IPS-18a (cell line): ENCODE measurements around the gene MYO7B.

Experiments used
- H3K27ac ChIP-seq: one replicate; pipeline ENCODE4 v1.5.1; 2013; ENCODE audit warnings: low read length
- H3K27me3 ChIP-seq: one replicate; pipeline ENCODE4 v1.6.1; 2013; ENCODE audit warnings: mild to moderate bottlenecking, low read length; ENCODE audit not compliant: control insufficient read depth, insufficient read depth
- H3K36me3 ChIP-seq: one replicate; pipeline ENCODE4 v1.6.1; 2013; ENCODE audit warnings: low read depth, low read length; ENCODE audit not compliant: control insufficient read depth
- H3K4me1 ChIP-seq: one replicate; pipeline ENCODE4 v1.6.1; 2013; ENCODE audit warnings: low read depth, low read length; ENCODE audit not compliant: control insufficient read depth
- H3K4me3 ChIP-seq: one replicate; pipeline ENCODE4 v1.5.1; 2013; ENCODE audit warnings: low read length
- H3K9ac ChIP-seq: one replicate; pipeline ENCODE4 v1.6.1; 2013; ENCODE audit warnings: mild to moderate bottlenecking, low read length, moderate library complexity
- H3K9me3 ChIP-seq: one replicate; pipeline ENCODE4 v1.6.1; 2013; ENCODE audit warnings: low read depth, low read length; ENCODE audit not compliant: control insufficient read depth

Gene MYO7B

GRCh38 chr2:127641846-127642507, 106.5 kb downstream of the MYO7B start:
- Histone ChIP-seq H3K9me3 (no peaks in the 10 kb centered on the region), H3K9ac (no peak overlapping the region), H3K36me3 (no peaks in the 10 kb centered on the region), H3K27ac (no peak overlapping the region), H3K4me1 (peaks cover 5% of the 10 kb centered on the region), H3K27me3 (no peaks in the 10 kb centered on the region), H3K4me3 (no peak overlapping the region)

- Histone ChIP-seq H3K36me3 (no peaks in the 10 kb centered on the region), H3K9ac (no peak overlapping the region), H3K27ac (no peak overlapping the region), H3K27me3 (no peaks in the 10 kb centered on the region), H3K4me3 (no peak overlapping the region), H3K4me1 (no peaks in the 10 kb centered on the region), H3K9me3 (no peaks in the 10 kb centered on the region)
Observed at GRCh38 chr2:127642706-127643438, 107.4 kb downstream of the MYO7B start.

GRCh38 chr2:127643439-127644065, 108.1 kb downstream of the MYO7B start:
- H3K4me1 ChIP-seq: no peaks in the 10 kb centered on the region

GRCh38 chr2:127644066-127645025, 108.9 kb downstream of the MYO7B start:
- Histone ChIP-seq H3K9ac (no peak overlapping the region), H3K27ac (no peak overlapping the region), H3K4me1 (no peaks in the 10 kb centered on the region), H3K4me3 (no peak overlapping the region), H3K27me3 (no peaks in the 10 kb centered on the region), H3K9me3 (no peaks in the 10 kb centered on the region), H3K36me3 (no peaks in the 10 kb centered on the region)

More at GRCh38 chr2:127643439-127644065, 108.1 kb downstream of the MYO7B start:
- Histone ChIP-seq H3K9me3 (no peaks in the 10 kb centered on the region), H3K27me3 (no peaks in the 10 kb centered on the region), H3K36me3 (no peaks in the 10 kb centered on the region), H3K27ac (no peak overlapping the region), H3K9ac (no peak overlapping the region), H3K4me3 (no peak overlapping the region)

GRCh38 chr2:127645026-127645394, 109.5 kb downstream of the MYO7B start:
- Histone ChIP-seq H3K27me3 (no peaks in the 10 kb centered on the region), H3K9ac (no peak overlapping the region), H3K9me3 (no peaks in the 10 kb centered on the region), H3K27ac (no peak overlapping the region), H3K36me3 (no peaks in the 10 kb centered on the region), H3K4me3 (no peak overlapping the region), H3K4me1 (no peaks in the 10 kb centered on the region)

GRCh38 chr2:127645395-127646291, 110.2 kb downstream of the MYO7B start, which contains the start of gene GPR17:
Gene GPR17, plus strand, starts transcription at chr2:127646153. Its CDS starts 4,583 bp downstream, at chr2:127650736.
- no peaks in the 10 kb centered on the region for H3K27me3 ChIP-seq
- no peak within 1 kb of the TSS for H3K9ac ChIP-seq
- H3K36me3 ChIP-seq: no peaks in the 10 kb centered on the region
- H3K4me3 ChIP-seq: no peak within 1 kb of the TSS
- no peaks in the 10 kb centered on the region for H3K4me1 ChIP-seq
- no peak within 1 kb of the TSS for H3K27ac ChIP-seq
- H3K9me3 ChIP-seq: no peaks in the 10 kb centered on the region

- no peaks in the 10 kb centered on the region for H3K9me3 ChIP-seq
- H3K4me1 ChIP-seq: no peaks in the 10 kb centered on the region
- no peaks in the 10 kb centered on the region for H3K36me3 ChIP-seq
- H3K9ac ChIP-seq: no peak overlapping the region
- H3K27ac ChIP-seq: no peak overlapping the region
- no peak overlapping the region for H3K4me3 ChIP-seq
- no peaks in the 10 kb centered on the region for H3K27me3 ChIP-seq
Observed at GRCh38 chr2:127646487-127647241, 111.2 kb downstream of the MYO7B start.

GRCh38 chr2:127647242-127648190, 112.0 kb downstream of the MYO7B start:
- Histone ChIP-seq H3K27me3 (no peaks in the 10 kb centered on the region), H3K27ac (no peak overlapping the region), H3K4me1 (no peaks in the 10 kb centered on the region), H3K9ac (no peak overlapping the region), H3K9me3 (no peaks in the 10 kb centered on the region), H3K36me3 (no peaks in the 10 kb centered on the region), H3K4me3 (no peak overlapping the region)

GRCh38 chr2:127648321-127648720, 112.8 kb downstream of the MYO7B start:
- Histone ChIP-seq H3K27ac (no peak overlapping the region), H3K4me3 (no peak overlapping the region), H3K4me1 (no peaks in the 10 kb centered on the region), H3K9ac (no peak overlapping the region), H3K27me3 (no peaks in the 10 kb centered on the region), H3K9me3 (no peaks in the 10 kb centered on the region), H3K36me3 (no peaks in the 10 kb centered on the region)
